Measurements from ENCODE around the gene TTYH3. TPM values are rescaled to one million over a fixed set of nuclear protein-coding genes. Genes with fewer than 3 reads are reported as not detected.
"Not testable (repeated sequence)": the region's sequence is repeated elsewhere in the genome, so short reads cannot be mapped to it uniquely, and the experiment has no call there.

TTYH3 gene
- total and polyA plus RNA-seq, 9 of the 15 experiments (the other 6 are each of a cell fraction or from before 2014, with no cell fraction given), result 0.01 to 5.5 (median 1.1) TPM

DNA sequence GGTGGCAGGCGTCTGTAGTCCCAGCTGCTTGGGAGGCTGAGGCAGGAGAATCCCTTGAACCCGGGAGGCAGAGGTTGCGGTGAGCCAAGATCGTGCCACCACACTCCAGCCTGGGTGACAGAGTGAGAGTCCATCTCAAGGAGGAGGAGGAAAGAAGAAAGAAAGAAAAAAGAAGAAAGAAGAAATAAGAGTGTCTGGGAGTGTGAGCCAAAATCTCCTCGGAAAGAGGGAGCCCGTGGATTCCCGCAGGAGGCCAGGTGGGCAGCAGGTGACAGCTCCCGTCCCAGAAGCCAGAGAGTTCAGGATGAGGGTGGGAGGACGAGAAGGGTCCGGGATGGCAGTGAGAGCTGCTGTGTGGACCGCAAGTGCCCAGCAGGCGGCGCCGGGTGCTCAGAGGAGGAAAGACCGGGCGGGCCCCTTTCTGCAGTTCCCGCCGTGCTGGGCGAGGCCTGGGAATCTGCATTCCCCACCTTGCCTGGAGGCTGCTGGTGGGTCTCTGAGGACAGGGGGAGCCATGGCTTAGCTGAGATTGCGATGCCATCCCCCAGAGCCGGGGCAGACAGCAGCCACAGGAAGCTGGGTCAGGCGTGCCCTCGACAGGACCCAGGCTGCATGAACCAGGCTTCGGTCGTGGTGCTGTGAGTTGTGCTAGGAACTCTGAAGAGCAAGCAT lies 39.1 kb downstream of the TTYH3 start (continued):
- TF ChIP-seq CBX3 (IDR thresholded peaks at IDR 0.05; ENCODE audit: borderline replicate concordance in 1 of 2, low read length in 2 of 2), result 0 out of 3 replicates have a peak, but pooled peaks of 1 of the 2 experiments have one; percentile 79
- peak; percentile 91 for TF ChIP-seq XRCC5 (IDR thresholded peaks at IDR 0.05; ENCODE audit: low read depth, low read length)
- TF ChIP-seq POLR2AphosphoS5 (IDR thresholded peaks at IDR 0.05; ENCODE audit: control insufficient read depth, insufficient read depth, low read depth, low read length), result no peak
- TF ChIP-seq, protein P1, sequence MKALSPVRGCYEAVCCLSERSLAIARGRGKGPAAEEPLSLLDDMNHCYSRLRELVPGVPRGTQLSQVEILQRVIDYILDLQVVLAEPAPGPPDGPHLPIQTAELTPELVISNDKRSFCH (CRISPR knock-in tag; IDR thresholded peaks at IDR 0.05), result no peak
- TF ChIP-seq, protein P1 (tag; IDR thresholded peaks at IDR 0.05), result peak; percentile 30; the same call in 1 of the 2 replicates
- 0 out of 2 replicates have a peak, but pooled peaks have one; percentile 28 for TF ChIP-seq ATF7 (IDR thresholded peaks at IDR 0.05)
- TF ChIP-seq STAT5A (IDR thresholded peaks at IDR 0.05; ENCODE audit: borderline replicate concordance, low read length), result no peak
- no peak for TF ChIP-seq FOXK2 (conservative IDR thresholded peaks at IDR 0.05 in 1 of 2, IDR thresholded peaks at IDR 0.05 in 1 of 2; ENCODE audit: low read depth in 2 of 2)
- peak in 1 of 2 experiments; percentile 42; a peak in 1 of 4 replicates for TF ChIP-seq RCOR1 (IDR thresholded peaks at IDR 0.05; ENCODE audit: borderline replicate concordance in 1 of 2, low read depth in 2 of 2, low read length in 2 of 2)
- peak; percentile 99 for TF ChIP-seq RB1 (IDR thresholded peaks at IDR 0.05; ENCODE audit: low read depth)
- no peak for TF ChIP-seq NFYB (IDR thresholded peaks at IDR 0.05; ENCODE audit: extremely low read depth, insufficient read length)
- TF ChIP-seq, protein P2, sequence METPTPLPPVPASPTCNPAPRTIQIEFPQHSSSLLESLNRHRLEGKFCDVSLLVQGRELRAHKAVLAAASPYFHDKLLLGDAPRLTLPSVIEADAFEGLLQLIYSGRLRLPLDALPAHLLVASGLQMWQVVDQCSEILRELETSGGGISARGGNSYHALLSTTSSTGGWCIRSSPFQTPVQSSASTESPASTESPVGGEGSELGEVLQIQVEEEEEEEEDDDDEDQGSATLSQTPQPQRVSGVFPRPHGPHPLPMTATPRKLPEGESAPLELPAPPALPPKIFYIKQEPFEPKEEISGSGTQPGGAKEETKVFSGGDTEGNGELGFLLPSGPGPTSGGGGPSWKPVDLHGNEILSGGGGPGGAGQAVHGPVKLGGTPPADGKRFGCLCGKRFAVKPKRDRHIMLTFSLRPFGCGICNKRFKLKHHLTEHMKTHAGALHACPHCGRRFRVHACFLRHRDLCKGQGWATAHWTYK (CRISPR knock-in tag; IDR thresholded peaks at IDR 0.05), result 0 out of 2 replicates have a peak, but pooled peaks have one; percentile 40
- TF ChIP-seq, protein P3, sequence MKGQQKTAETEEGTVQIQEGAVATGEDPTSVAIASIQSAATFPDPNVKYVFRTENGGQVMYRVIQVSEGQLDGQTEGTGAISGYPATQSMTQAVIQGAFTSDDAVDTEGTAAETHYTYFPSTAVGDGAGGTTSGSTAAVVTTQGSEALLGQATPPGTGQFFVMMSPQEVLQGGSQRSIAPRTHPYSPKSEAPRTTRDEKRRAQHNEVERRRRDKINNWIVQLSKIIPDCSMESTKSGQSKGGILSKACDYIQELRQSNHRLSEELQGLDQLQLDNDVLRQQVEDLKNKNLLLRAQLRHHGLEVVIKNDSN (CRISPR knock-in tag; IDR thresholded peaks at IDR 0.05), result no peak
- no peak for TF ChIP-seq ZNF77 (CRISPR knock-in tag; IDR thresholded peaks at IDR 0.05)

DNA sequence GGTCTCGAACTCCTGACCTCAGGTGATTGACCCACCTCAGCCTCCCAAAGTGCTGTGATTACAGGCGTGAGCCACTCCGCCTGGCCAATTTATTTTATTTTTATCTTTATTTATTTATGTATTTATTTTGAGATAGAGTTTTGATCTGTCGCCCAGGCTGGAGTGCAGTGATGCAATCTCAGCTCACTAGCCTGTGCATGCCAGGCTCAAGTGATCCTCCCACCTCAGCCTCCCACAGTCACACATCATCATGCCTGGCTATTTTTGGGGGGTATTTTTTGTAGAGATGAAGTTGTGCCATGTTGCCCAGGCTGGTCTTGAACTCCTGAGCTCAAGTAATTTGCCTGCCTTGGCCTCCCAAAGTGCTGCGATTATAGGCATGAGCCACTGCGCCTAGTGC lies 41.4 kb downstream of the TTYH3 start:
- H3K4me3 ChIP-seq; intact Hi-C loops (cut with micrococcal nuclease); H3K9me1 ChIP-seq (ENCODE audit: control insufficient read depth, insufficient read depth, low read length); H3K36me3 ChIP-seq (ENCODE audit: control insufficient read depth, insufficient read depth, low read length); H3K27ac ChIP-seq (ENCODE audit: extremely low read depth, low read depth, low read length); H3K9me3 ChIP-seq (replicated peaks; ENCODE audit: control insufficient read depth, insufficient read depth, low read depth, low read length); H4K20me1 ChIP-seq (replicated peaks; ENCODE audit: control insufficient read depth, insufficient read depth, low read length); BruUV-seq (replicated peaks); H3K9ac ChIP-seq (ENCODE audit: insufficient read depth in 1 of 2, low read depth in 2 of 2, low read length in 2 of 2); FAIRE-seq; CTCF ChIA-PET (ENCODE audit: low intra/inter-chr PET ratio); ATAC-seq; in situ Hi-C loops (cut with MboI); H3K4me2 ChIP-seq (ENCODE audit: insufficient read depth, low read length); DNase-seq (ENCODE audit: extremely low read depth in 1 of 4, low spot score in 3 of 4); H2AFZ ChIP-seq (ENCODE audit: low read depth, low read length); H3K79me2 ChIP-seq (ENCODE audit: control insufficient read depth, insufficient read depth, low read length): not testable (repeated sequence)
- H3K4me1 ChIP-seq (replicated peaks in 1 of 2; ENCODE audit: control insufficient read depth in 2 of 2, insufficient read depth in 2 of 2, low read length in 2 of 2), result peaks cover 0 to 12% of the 10 kb centered on the region in 2 experiments; a peak in 1 of 5 replicates
- H3K27me3 ChIP-seq (ENCODE audit: control insufficient read depth in 2 of 2, insufficient read depth in 2 of 2, low read length in 2 of 2), result peaks cover 3 to 16% of the 10 kb centered on the region in 2 experiments; a peak in 3 of 5 replicates
- WGBS (ENCODE audit: insufficient coverage, low coverage, missing lambda C conversion rate), result 15% methylated on average over 6 of the region's 6 CpGs
- POLR2A ChIA-PET, result interaction anchor here (0.6 kb wide), 1 partner anchor 21 kb away, joined by 3 read pairs; no protein-coding TSS in a partner anchor
